HG02973 (cell line): ENCODE results near the gene MIOS.

Experiments
- ATAC-seq: cut with Tn5 transposase; IDR thresholded peaks from one replicate; pipeline ENCODE4 v1.9.1; 2021; ENCODE audit warnings: moderate library complexity; ENCODE audit not compliant: unreplicated experiment

The MIOS gene

GRCh38 chr7:7581531-7582179, 15.0 kb downstream of the MIOS start:
- ATAC-seq = no peak

GRCh38 chr7:7582596-7582995, 15.9 kb downstream of the MIOS start:
- no peak for ATAC-seq

- no peak for ATAC-seq
These were observed 17.0 kb downstream of the MIOS start for GRCh38 chr7:7583731-7584130.

GRCh38 chr7:7584653-7585052, 18.0 kb downstream of the MIOS start:
- no peak for ATAC-seq

DNA sequence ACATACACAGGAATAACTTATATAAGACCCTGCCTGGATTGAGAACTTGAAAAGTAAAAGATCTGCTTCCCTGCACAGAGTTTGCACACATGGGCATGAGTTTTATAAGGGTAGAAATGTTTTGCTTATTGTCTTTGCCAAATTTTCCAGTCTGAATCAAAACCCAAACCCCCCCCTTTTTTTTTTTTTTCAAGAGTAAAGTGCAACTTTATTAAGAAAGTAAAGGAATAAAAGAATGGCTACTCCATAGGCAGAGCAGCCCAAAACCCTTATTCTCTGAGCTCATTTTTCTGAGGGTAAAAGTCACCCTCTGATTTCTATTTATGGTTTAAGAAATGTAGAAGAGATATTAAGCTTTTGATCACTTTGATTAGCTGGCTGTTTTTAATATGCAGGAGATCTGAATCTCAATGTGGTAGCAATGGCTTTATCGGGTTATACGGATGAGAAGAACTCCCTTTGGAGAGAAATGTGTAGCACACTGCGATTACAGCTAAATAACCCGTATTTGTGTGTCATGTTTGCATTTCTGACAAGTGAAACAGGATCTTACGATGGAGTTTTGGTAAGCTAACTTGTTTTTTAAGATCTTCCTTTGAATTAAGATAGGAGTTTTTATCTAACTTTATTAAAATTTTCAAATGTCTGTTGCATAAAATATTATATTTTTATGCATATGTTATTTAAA, 18.7 kb downstream of the MIOS start:
- ATAC-seq = no peak

- no peak for ATAC-seq
These were observed 28.8 kb downstream of the MIOS start for GRCh38 chr7:7595451-7595850.

DNA sequence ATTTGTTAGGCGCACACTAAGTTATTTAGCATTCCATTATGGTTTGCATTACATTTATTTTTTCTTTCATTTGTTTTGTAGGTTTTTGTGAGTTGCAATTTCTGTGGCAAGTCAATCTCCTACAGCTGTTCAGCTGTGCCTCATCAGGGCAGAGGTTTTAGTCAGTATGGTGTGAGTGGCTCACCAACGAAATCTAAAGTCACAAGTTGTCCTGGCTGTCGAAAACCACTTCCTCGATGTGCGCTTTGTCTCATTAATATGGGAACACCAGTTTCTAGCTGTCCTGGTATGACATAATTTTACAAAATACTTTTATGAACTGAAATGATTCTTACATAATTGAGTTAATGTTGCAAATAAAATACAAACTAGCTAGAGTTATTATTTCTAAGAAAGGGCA, 29.5 kb downstream of the MIOS start:
- ATAC-seq = no peak

DNA sequence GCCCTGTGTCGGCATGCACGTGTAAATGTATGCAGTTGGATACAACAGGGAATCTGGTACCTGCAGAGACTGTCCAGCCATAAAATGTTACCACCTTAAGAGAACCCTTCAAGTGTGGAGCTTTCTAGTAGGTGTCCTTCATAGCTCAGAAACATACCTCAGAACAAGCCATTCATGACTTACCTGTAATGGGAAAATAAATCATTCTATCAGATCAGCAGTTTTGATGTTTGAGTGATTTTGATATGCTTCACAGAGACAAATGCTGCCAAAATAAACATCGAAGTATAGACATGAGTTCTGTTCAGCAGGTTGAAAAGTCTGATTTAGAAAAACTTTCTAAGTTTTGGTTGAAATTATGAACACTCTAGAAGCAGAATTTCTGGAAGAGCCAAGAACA, 40.3 kb downstream of the MIOS start:
- ATAC-seq = no peak

DNA sequence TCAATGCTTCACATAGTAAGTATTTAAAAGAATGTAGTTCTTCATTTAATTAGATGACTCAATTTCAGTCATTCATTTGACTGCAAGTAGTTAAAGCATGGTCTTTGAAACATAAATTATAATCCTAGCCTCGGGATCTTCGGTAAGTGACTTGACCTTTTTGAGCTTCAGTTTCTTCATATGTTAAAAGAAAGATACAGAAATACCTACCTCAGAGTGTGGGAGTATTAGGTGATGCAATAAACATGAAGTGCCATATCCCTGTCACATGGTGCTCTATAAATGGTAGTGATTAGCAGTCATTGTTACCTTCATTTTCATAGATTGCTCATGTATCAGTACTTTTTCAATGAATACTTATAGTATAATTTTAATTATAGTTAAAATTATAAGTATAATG, 42.6 kb downstream of the MIOS start:
- no peak for ATAC-seq

DNA sequence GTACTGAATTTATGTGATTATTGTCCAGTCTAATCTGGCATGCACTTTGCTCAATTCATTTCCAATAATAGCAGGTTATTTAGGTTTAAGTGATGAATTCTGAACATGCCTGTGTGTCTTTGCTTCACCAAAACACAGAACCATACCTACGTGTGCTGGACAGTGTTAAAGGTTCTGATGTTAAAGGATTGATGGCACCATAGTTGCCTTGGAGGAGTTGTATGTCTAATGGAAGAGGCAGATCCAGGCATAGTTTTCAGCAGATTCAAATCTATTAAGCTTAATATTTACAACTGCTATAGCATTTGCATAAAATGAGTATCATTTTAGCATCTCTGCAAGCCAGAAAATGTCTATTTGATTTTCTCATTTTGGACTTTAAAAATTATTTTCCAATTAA, 45.8 kb downstream of the MIOS start:
- no peak for ATAC-seq

DNA sequence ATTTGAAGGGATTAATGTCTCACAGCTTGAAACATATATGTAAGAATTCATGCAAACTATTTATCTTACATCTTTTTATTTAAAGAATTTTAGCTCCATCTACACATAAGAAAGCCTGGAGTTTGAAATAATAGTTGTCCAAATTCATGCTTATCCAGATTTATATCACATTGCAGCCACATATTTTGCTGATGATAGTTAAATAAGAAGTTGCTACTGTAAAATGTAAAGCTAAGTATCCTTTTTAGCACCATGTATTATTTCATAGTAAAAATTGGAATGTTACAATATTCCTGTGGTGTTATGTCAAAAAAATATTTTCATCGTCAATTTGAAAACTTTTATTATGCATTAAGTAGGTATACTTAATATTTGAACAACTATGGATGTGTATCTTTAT, 46.5 kb downstream of the MIOS start:
- ATAC-seq = no peak

DNA sequence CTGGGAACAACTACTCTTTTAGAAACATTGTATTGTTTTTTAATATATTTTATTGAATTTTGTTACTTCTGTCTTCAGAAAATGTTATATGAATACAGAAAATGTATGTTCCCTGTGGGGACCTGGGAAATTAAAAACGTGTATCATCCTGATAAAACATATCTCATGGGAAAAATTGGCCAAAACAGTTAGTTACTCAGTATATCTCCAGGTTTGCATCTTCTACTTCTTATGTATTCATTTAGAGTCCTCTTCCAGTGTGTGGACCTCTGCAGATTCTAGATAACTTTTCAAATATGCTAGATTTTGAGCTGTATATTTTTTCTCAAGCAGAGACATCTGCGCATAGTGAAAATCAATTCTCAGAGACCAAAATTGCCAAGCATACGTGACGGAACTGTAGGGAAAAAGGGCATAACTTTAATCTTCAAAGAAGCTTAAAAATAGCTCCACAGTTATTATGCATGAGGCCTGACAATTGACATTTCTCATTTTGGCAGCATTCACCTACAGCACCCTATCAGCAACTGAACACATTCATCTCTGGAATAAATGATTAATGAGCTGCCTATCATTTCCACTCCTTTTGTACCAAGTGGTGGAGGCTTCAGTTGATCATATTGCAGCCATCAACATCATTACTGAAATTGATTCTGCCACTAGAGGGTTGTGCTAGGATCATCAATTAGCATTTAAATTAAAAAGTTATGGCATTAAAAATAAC, 47.5 kb downstream of the MIOS start:
- no peak for ATAC-seq

GRCh38 chr7:7617550-7617949, 50.9 kb downstream of the MIOS start:
- ATAC-seq = no peak

DNA sequence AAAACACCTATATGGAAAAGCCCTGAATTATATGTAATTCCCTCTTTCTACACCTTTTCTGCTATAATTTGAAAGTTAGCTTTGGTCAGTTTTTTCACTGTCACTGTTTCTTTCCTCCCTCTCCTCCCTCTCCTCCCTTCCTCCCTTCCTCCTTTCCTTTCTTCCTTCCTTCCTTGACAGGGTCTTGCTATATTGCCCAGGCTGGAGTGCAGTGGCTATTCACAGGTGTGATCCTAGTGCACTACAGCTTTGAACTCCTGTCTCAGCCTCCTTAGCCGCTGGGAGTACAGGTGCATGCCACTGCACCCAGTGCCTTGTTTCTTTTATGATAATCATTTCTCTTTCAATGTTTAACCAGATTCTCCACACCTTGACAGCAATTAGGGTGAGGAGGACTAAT, 51.7 kb downstream of the MIOS start:
- no peak for ATAC-seq

- ATAC-seq = no peak
These were observed 53.6 kb downstream of the MIOS start for GRCh38 chr7:7620236-7620635.

DNA sequence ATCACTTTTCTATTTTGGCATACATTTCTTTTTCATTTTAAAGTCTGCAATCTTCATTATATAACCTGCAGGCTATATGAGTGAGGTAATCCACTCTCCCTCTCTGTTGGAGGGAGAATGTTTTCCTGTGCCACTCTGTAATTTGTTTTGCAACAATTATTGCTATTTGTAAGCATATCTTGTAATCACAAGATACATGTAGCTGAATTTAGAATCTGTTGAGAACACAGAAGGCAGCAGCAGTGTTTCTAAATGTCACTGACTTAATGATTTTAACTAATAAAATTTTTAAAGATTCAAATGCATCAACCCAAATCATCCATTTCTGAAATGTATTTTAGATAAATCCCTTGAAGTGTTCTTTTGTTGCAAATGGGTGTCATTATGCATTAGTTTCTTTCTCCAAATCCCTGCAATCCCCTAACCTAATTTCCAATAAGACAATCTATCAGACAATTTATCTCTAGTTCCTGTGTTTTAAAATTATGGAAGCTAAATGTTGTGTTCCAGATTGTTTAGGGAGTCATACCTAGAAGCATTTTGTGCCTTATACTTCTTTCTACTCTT, 54.0 kb downstream of the MIOS start:
- ATAC-seq = no peak

DNA sequence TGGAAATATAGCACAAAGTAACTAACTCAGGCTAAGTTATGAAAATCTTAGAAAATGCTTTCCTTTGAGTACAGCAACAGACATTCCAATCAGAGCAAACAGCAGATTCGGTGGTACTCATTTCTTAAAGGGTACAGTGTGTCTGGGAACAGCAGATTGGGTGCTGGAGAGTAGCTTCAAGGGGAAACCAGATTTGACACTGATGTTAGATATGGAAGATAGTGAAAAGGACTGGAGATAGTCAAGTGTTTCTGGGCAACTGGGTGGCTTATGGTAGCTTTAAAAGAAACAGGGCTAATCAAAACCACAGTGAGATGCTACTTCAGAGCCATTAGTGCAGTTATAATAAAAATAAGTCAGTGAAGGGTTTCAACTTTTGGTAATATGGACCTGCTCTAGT, 61.8 kb downstream of the MIOS start:
- no peak for ATAC-seq

DNA sequence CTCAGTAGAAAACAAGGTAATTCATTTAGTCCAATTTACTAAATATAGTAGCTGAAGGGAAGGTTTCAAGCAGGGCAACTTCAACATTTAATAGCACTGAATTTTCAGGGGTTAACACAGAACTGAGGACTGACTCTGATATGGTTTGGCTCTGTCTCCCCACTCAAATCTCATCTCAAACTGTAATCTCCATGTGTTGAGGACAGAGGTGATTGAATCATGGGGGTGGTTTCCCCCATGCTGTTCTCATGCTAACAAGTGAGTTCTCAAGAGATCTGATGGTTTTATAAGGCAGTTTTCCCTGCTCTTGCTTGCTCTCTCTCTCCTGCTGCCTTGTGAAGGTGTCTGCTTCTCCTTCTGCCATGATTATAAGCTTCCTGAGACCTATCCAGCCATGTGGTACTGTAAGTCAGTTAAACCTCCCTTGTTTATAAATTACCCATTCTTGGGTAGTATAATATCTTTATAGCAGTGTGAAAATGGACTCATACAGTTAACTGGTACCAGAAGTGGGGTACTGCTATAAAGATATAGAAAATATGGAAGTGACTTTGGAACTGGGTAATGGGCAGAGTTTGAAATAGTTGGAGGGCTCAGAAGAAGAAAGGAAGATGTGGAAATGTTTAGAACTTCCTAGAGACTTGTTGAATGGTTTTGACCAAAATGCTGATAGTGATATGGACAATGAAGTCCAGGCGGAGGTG, 64.1 kb downstream of the MIOS start:
- no peak for ATAC-seq

GRCh38 chr7:7639421-7639820, 72.7 kb downstream of the MIOS start:
- no peak for ATAC-seq

DNA sequence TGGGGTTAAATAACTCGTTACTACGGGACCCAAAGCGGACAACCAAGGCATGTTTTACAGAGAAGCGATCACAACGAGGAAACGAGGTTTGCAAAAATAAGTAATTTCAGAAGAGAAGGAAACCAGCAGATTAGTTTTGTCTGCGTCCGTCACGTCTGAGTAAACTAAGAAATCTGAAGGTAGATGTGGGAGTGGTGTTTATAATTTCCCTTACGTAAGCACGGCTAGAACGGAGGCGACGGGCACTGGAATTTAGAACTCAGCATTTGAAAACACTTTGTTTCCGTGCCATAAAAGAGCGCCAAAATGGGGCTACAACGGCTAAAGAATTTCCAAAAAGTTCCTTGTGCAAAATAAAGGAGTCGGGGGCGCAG, 73.2 kb downstream of the MIOS start:
- peak; percentile 7 for ATAC-seq
